SK-N-SH (cell line): ENCODE results near the gene SIGLEC8.

Experiments
- CTCF ChIP-seq: fragments of 200-600 bp; sonication (generic); IDR thresholded peaks from 2 replicates; pipeline ENCODE4 v1.6.1; 2017; ENCODE audit warnings: antibody characterized with exemption, mild to moderate bottlenecking, moderate library complexity
- EP300 ChIP-seq, 2 experiments: IDR thresholded peaks; 2 replicates each; pipeline versions ENCODE4 v1.4.0 to v1.6.1; 2012; ENCODE audit warnings: borderline replicate concordance in 1 of 2, low read depth in 1 of 2, low read length in 1 of 2
- FOSL2 ChIP-seq: IDR thresholded peaks from 2 replicates; pipeline ENCODE4 v1.4.0; 2012; ENCODE audit warnings: low read depth, mild to moderate bottlenecking, moderate library complexity, borderline replicate concordance
- GATA2 ChIP-seq: sonication (generic); formaldehyde crosslinking; IDR thresholded peaks from 2 replicates; pipeline ENCODE4 v1.5.0; 2020; ENCODE audit warnings: mild to moderate bottlenecking, missing genetic modification reagents
- JUND ChIP-seq: IDR thresholded peaks from 2 replicates; pipeline ENCODE4 v1.4.0; 2012
- RAD21 ChIP-seq: IDR thresholded peaks from 2 replicates; pipeline ENCODE4 v1.6.1; 2012; ENCODE audit warnings: mild to moderate bottlenecking, low read length
- RXRA ChIP-seq: IDR thresholded peaks from 2 replicates; pipeline ENCODE4 v1.4.0; 2012; ENCODE audit warnings: low read depth, mild to moderate bottlenecking, borderline replicate concordance
- TF ChIP-seq, protein P1 (sequence below): IDR thresholded peaks from 2 replicates; pipeline ENCODE4 v1.6.1; 2012; ENCODE audit warnings: mild to moderate bottlenecking, low read depth, low read length, moderate library complexity
- TF ChIP-seq, protein P2 (sequence below): fragments of 150-350 bp; IDR thresholded peaks from 2 replicates; pipeline ENCODE4 v1.6.1; 2016; ENCODE audit warnings: mild to moderate bottlenecking, low read depth, low read length

- TF ChIP-seq CTCF (no peak), EP300 (IDR thresholded peaks at IDR 0.05; ENCODE audit: borderline replicate concordance in 1 of 2, low read depth in 1 of 2, low read length in 1 of 2) (no peak), RXRA (no peak), JUND (no peak), GATA2 (no peak), FOSL2 (no peak), RAD21 (no peak)
- TF ChIP-seq, protein P1, sequence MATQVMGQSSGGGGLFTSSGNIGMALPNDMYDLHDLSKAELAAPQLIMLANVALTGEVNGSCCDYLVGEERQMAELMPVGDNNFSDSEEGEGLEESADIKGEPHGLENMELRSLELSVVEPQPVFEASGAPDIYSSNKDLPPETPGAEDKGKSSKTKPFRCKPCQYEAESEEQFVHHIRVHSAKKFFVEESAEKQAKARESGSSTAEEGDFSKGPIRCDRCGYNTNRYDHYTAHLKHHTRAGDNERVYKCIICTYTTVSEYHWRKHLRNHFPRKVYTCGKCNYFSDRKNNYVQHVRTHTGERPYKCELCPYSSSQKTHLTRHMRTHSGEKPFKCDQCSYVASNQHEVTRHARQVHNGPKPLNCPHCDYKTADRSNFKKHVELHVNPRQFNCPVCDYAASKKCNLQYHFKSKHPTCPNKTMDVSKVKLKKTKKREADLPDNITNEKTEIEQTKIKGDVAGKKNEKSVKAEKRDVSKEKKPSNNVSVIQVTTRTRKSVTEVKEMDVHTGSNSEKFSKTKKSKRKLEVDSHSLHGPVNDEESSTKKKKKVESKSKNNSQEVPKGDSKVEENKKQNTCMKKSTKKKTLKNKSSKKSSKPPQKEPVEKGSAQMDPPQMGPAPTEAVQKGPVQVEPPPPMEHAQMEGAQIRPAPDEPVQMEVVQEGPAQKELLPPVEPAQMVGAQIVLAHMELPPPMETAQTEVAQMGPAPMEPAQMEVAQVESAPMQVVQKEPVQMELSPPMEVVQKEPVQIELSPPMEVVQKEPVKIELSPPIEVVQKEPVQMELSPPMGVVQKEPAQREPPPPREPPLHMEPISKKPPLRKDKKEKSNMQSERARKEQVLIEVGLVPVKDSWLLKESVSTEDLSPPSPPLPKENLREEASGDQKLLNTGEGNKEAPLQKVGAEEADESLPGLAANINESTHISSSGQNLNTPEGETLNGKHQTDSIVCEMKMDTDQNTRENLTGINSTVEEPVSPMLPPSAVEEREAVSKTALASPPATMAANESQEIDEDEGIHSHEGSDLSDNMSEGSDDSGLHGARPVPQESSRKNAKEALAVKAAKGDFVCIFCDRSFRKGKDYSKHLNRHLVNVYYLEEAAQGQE, result no peak
- TF ChIP-seq, protein P2, sequence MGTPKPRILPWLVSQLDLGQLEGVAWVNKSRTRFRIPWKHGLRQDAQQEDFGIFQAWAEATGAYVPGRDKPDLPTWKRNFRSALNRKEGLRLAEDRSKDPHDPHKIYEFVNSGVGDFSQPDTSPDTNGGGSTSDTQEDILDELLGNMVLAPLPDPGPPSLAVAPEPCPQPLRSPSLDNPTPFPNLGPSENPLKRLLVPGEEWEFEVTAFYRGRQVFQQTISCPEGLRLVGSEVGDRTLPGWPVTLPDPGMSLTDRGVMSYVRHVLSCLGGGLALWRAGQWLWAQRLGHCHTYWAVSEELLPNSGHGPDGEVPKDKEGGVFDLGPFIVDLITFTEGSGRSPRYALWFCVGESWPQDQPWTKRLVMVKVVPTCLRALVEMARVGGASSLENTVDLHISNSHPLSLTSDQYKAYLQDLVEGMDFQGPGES, result no peak
Measured at GRCh38 chr19:51501594-51502263, 43.5 kb upstream of the SIGLEC8 start, which contains the start of gene SIGLEC12.
